RWPE1 (cell line): ENCODE measurements around the gene MDK.

Experiments used
- CTCF ChIA-PET: fragments of 350-600 bp; sonication (Branson Sonifier 250); formaldehyde crosslinking; extraction: SDS; loops from one replicate; lab custom pipeline; 2021; lab: Yijun Ruan, JAX
- POLR2A ChIA-PET: fragments of 400-600 bp; formaldehyde crosslinking; extraction: SDS; loops from one replicate; lab custom pipeline; 2020; ENCODE audit warnings: antibody characterized with exemption; ENCODE audit not compliant: low non-redundant PET; lab: Yijun Ruan, JAX
- DNase-seq: peaks from one replicate; pipeline ENCODE4 v3.0.0; 2012; ENCODE audit warnings: low spot score
- H3K27ac ChIP-seq: fragments of 450-650 bp; 2 replicates; pipeline ENCODE4 v1.5.1; 2017
- CTCF ChIP-seq: fragments of 450-650 bp; conservative IDR thresholded peaks from 2 replicates; pipeline ENCODE4 v1.5.1; 2017; ENCODE audit warnings: low read depth, mild to moderate bottlenecking

MDK gene

GRCh38 chr11:46392421-46393230 is 11.2 kb downstream of the MDK start:
- no peak for TF ChIP-seq CTCF
- POLR2A ChIA-PET = no interaction called here

GRCh38 chr11:46393231-46393616 is 11.8 kb downstream of the MDK start:
- no peak overlapping the region for H3K27ac ChIP-seq
- ChIA-PET POLR2A (no interaction called here), CTCF (interaction anchor here (0.6 to 1.1 kb wide), 4 partner anchors 29 to 223 kb away, joined by 3 to 7 read pairs (median 3); no protein-coding TSS in a partner anchor)
- no peak for DNase-seq
- TF ChIP-seq CTCF = no peak

More at GRCh38 chr11:46392421-46393230, 11.2 kb downstream of the MDK start:
- peak; percentile 87 for DNase-seq
- H3K27ac ChIP-seq = no peak overlapping the region
- CTCF ChIA-PET = interaction anchor here (0.5 to 1.5 kb wide), 13 partner anchors 9 to 309 kb away, joined by 3 to 7 read pairs (median 4); no protein-coding TSS in a partner anchor

GRCh38 chr11:46393759-46394158 is 12.3 kb downstream of the MDK start:
- CTCF ChIA-PET = interaction anchor here (1.1 kb wide), 1 partner anchor 135 kb away, joined by 7 read pairs; no protein-coding TSS in a partner anchor

GRCh38 chr11:46397526-46397925 is 16.1 kb downstream of the MDK start:
- DNase-seq = no peak
- CTCF ChIA-PET = interaction anchor here (0.5 kb wide), 1 partner anchor 141 kb away, joined by 3 read pairs; no protein-coding TSS in a partner anchor
- POLR2A ChIA-PET = no interaction called here

More at GRCh38 chr11:46393759-46394158, 12.3 kb downstream of the MDK start:
- DNase-seq = no peak
- H3K27ac ChIP-seq = no peak overlapping the region
- TF ChIP-seq CTCF = no peak
- POLR2A ChIA-PET = no interaction called here

GRCh38 chr11:46402957-46403902 is 21.8 kb downstream of the MDK start:
- DNase-seq = no peak
- ChIA-PET POLR2A (no interaction called here), CTCF (no interaction called here)
- H3K27ac ChIP-seq = no peak overlapping the region
- no peak for TF ChIP-seq CTCF

More at GRCh38 chr11:46397526-46397925, 16.1 kb downstream of the MDK start:
- TF ChIP-seq CTCF = no peak
- no peak overlapping the region for H3K27ac ChIP-seq

GRCh38 chr11:46404476-46405017 is 23.1 kb downstream of the MDK start:
- peak overlapping the region; percentile 36 for H3K27ac ChIP-seq
- ChIA-PET POLR2A (no interaction called here), CTCF (interaction anchor here (0.7 kb wide), 1 partner anchor 45 kb away, joined by 3 read pairs; no protein-coding TSS in a partner anchor)
- DNase-seq = no peak
- TF ChIP-seq CTCF = no peak
